Measurements from ENCODE around the gene NGLY1.

The NGLY1 gene

DNA sequence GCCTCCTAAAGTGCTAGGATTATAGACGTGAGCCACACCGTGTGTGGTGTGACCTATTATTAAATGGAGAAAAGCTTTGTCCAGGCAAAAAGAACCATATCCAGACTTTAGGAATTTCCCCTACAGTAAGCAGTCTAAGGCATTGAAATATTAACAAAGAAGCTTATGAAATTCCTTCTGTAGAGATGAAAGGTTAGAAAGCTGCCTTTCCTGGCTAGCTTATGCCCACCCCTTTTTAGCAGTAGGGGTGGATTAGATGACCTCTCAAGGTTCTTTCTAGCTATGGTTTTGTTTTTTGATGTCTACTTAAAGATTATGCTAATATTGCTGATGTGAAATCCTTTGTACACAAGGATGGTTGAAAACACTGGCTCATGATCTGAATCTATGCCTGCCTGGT is 20.6 kb upstream of the NGLY1 start:
- TF ChIP-seq, protein P1, sequence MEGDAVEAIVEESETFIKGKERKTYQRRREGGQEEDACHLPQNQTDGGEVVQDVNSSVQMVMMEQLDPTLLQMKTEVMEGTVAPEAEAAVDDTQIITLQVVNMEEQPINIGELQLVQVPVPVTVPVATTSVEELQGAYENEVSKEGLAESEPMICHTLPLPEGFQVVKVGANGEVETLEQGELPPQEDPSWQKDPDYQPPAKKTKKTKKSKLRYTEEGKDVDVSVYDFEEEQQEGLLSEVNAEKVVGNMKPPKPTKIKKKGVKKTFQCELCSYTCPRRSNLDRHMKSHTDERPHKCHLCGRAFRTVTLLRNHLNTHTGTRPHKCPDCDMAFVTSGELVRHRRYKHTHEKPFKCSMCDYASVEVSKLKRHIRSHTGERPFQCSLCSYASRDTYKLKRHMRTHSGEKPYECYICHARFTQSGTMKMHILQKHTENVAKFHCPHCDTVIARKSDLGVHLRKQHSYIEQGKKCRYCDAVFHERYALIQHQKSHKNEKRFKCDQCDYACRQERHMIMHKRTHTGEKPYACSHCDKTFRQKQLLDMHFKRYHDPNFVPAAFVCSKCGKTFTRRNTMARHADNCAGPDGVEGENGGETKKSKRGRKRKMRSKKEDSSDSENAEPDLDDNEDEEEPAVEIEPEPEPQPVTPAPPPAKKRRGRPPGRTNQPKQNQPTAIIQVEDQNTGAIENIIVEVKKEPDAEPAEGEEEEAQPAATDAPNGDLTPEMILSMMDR (conservative IDR thresholded peaks at IDR 0.05; ENCODE audit: low read depth, low read length): no peak
- peak; percentile 51 for DNase-seq (ENCODE audit: low read depth)
- H3K4me3 ChIP-seq (ENCODE audit: low read length): no peak overlapping the region

DNA sequence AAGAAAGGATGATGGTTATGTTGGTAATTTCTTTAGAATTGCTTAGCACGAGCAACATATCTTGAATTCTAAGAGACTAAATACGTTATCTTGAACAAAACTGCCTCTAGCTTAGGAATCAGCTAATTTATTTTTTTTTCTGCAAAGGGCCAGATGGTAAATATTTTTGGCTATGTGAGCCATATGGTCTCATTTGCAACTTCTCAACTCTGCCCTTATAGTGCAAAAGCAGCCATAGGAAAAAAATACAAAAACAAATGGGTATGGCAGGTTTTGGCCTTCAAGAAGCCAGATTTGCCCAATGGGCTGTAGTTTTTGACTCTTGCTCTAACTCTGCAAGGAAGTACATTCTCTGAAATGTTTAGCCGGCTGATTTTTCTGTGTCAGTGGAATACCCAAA is 18.5 kb upstream of the NGLY1 start:
- TF ChIP-seq, protein P1 (conservative IDR thresholded peaks at IDR 0.05; ENCODE audit: low read depth, low read length): no peak
- no peak overlapping the region for H3K4me3 ChIP-seq (ENCODE audit: low read length)
- no peak for DNase-seq (ENCODE audit: low read depth)

DNA sequence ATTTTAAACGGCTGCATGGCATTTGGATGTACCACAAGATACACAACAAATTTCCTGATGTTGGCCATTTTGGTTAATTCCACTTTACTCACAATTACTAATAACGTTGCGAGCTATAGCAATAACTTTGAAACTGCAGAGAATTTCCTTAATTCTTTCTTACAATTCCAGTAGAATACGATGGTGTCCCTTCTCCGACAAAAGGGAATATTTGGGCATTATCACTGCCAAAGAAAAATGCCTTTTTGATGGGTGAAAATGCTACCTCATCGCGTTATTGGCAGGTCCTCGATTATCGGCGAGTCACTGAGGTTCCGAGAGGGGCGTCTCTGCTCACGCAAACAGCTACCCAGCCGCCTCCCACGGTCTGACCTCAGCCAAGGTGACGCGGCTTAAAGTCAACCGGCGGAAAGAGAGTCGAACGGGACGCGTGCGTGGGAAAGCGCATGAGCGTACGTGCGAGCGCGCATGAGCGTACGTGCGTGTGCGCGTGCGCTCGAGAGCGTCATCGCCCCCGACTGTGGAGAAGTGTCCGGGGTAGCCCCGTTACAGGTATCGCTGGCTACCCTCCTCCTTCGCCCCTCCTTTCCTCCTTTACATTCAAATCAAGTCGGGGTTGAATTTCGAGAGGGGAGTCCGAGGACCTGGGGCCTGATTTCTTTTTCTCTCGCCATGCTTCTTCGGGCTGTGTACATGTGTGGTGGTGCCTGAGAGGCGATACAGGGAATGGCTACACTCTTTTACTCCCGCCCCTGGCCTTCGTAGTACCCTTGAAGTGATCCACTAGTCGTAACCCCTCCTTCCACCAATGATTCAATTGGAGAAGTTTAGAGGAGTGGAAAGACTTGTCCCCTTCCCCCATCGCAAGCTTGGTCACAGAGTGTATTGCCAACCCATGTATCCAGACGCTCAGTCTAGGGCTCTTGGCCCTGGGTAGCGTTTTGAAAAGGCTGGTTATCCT is 6.6 kb upstream of the NGLY1 start, which contains the start of gene OXSM:
Gene OXSM, plus strand, starts transcription at position 495 of the 961 bp plus-strand sequence. CDS start 931 bp downstream, outside the sequence.
- peak within 1 kb of the TSS; percentile 65 for H3K4me3 ChIP-seq (ENCODE audit: low read length)
- peak; percentile 70 for DNase-seq (ENCODE audit: low read depth)
- TF ChIP-seq, protein P1 (conservative IDR thresholded peaks at IDR 0.05; ENCODE audit: low read depth, low read length): no peak

DNA sequence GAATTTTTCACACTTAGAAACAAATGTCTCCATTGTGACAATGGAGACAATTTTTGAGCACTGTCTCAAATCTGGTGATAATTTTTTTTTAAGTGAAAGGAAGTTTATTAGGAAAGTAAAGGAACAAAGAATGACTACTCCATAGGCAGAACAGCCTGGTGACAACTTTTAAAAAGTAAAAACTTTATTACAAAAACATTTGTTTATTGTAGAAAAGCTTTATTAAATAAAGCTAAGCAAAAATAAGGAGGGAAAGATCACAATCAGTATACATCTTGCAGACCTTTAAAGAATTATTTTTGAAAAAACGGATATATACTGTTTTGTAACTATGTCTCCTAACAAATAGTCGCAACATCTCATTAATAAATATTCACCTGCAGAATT is 6.0 kb upstream of the NGLY1 start:
- DNase-seq (ENCODE audit: low read depth): no peak
- peak overlapping the region; percentile 65 for H3K4me3 ChIP-seq (ENCODE audit: low read length)
- TF ChIP-seq, protein P1 (conservative IDR thresholded peaks at IDR 0.05; ENCODE audit: low read depth, low read length): no peak

DNA sequence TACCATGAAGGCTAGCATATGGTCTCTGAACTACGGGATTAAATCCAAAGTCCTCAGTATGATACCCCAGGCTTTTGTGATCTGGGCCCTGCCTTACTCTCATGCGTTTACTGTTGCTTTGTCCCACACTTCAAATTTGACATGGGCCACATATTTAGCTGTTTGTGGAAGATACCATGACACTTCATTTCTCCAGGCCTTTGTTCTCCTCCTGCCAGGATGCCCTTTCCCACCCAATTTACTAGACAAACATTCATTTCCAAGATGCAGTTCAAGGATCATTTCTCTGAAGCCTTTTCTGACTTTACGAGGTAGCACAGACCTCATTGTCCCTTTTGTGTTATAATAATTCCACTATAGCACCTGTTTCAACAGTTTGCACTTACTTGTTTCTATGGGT is 4.4 kb upstream of the NGLY1 start:
- no peak overlapping the region for H3K4me3 ChIP-seq (ENCODE audit: low read length)
- TF ChIP-seq, protein P1 (conservative IDR thresholded peaks at IDR 0.05; ENCODE audit: low read depth, low read length): no peak
- no peak for DNase-seq (ENCODE audit: low read depth)

DNA sequence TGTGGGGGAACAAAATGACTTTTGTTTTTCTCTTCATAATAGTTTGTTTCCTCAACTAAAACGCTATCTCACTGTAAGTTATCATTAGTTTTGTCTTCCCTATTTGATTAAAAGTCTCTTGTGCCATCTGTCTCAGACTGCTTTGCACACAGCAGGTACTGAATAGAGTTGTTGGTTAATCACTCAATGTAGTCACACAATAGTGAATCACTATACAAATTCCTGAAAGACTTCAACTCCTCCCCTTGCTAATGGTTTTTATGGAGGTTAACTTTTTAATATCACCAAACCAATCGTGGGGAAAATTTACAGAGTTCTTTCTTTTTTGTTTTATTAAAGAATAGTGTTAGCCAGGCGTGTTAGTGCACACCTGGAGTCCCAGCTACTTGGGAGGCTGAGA is 2.6 kb upstream of the NGLY1 start:
- TF ChIP-seq, protein P1 (conservative IDR thresholded peaks at IDR 0.05; ENCODE audit: low read depth, low read length): no peak
- no peak for DNase-seq (ENCODE audit: low read depth)
- no peak overlapping the region for H3K4me3 ChIP-seq (ENCODE audit: low read length)

DNA sequence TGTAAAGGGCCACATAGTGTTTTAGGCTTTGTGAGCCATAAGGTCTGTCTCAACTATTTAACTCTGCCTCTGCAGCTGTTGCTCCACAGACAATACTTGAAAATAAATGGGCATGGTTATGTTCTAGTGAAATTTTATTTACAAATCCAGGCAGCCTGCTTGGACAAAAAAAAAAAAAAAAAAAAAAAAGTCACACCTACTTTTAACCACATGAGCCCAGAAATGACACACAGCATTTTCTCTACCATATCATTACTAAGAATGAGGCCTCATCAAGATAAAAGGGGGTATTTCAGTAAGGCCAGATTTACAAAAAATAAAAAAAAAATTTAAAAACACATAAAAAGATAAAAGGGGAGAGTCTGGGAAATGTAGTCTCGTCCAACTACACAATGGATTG is 1.7 kb upstream of the NGLY1 start:
- TF ChIP-seq, protein P1 (conservative IDR thresholded peaks at IDR 0.05; ENCODE audit: low read depth, low read length): no peak
- DNase-seq (ENCODE audit: low read depth): no peak
- no peak overlapping the region for H3K4me3 ChIP-seq (ENCODE audit: low read length)
